GM19328 (cell line): Measurements from ENCODE around the gene HEPHL1.
A peak's percentile ranks its signal among the peaks of the same experiment; 100 is the strongest.

ENCODE experiments used
- ATAC-seq: cut with Tn5 transposase; IDR thresholded peaks from one replicate; pipeline ENCODE4 v1.9.1; 2021; ENCODE audit warnings: mild to moderate bottlenecking, moderate library complexity; ENCODE audit not compliant: unreplicated experiment

Gene HEPHL1

GRCh38 chr11:94129512-94130297 lies 108.6 kb downstream of the HEPHL1 start:
- ATAC-seq: no peak

- no peak for ATAC-seq
These were observed 109.3 kb downstream of the HEPHL1 start for GRCh38 chr11:94130298-94131046.

- ATAC-seq: no peak
These were observed 110.0 kb downstream of the HEPHL1 start for GRCh38 chr11:94131047-94131717.

GRCh38 chr11:94131718-94132115 lies 110.6 kb downstream of the HEPHL1 start:
- no peak for ATAC-seq

GRCh38 chr11:94132152-94132558 lies 111.0 kb downstream of the HEPHL1 start:
- no peak for ATAC-seq

- ATAC-seq: no peak
These were observed 111.8 kb downstream of the HEPHL1 start for GRCh38 chr11:94132823-94133408.

- no peak for ATAC-seq
These were observed 112.6 kb downstream of the HEPHL1 start for GRCh38 chr11:94133752-94134151.

- ATAC-seq: no peak
These were observed 113.7 kb downstream of the HEPHL1 start for GRCh38 chr11:94134651-94135512.

GRCh38 chr11:94139416-94139815 lies 118.3 kb downstream of the HEPHL1 start:
- no peak for ATAC-seq

- no peak for ATAC-seq
These were observed 119.1 kb downstream of the HEPHL1 start for GRCh38 chr11:94140154-94140655.

- ATAC-seq: no peak
These were observed 120.6 kb downstream of the HEPHL1 start for GRCh38 chr11:94141511-94142307.

- no peak for ATAC-seq
These were observed 121.4 kb downstream of the HEPHL1 start for GRCh38 chr11:94142308-94143281.

GRCh38 chr11:94144216-94144615 lies 123.1 kb downstream of the HEPHL1 start:
- ATAC-seq: no peak

- no peak for ATAC-seq
These were observed 123.5 kb downstream of the HEPHL1 start for GRCh38 chr11:94144664-94145063.

- no peak for ATAC-seq
These were observed 124.3 kb downstream of the HEPHL1 start for GRCh38 chr11:94145431-94145830.

- no peak for ATAC-seq
These were observed 124.8 kb downstream of the HEPHL1 start for GRCh38 chr11:94145916-94146315.

GRCh38 chr11:94147433-94147845 lies 126.3 kb downstream of the HEPHL1 start:
- peak; percentile 44 for ATAC-seq

GRCh38 chr11:94148189-94148588 lies 127.0 kb downstream of the HEPHL1 start:
- no peak for ATAC-seq
